Measurements from ENCODE around the gene GOLGA8F. TPM values are rescaled to one million over a fixed set of nuclear protein-coding genes. Genes with fewer than 3 reads are reported as not detected.

Gene GOLGA8F, protein sequence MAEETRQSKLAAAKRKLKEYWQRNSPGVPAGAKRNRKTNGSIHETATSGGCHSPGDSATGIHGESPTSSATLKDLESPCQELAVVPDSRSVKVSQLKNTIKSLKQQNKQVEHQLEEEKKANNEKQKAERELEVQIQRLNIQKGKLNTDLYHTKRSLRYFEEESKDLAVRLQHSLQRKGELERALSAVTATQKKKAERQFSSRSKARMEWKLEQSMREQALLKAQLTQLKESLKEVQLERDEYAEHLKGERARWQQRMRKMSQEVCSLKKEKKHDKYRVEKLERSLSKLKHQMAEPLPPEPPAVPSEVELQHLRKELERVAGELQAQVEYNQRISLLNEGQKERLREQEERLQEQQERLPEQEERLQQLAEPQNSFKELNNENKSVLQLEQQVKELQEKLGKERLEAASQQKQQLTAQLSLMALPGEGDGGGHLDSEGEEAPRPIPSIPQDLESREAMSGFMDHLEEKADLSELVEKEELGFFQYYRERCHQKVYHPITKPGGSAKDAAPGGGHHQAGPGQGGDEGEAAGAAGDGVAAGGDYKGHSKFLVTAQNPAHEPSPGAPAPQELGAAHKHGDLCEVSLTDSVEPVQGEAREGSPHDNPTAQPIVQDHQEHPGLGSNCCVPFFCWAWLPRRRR
- 0.04 TPM in 1 of 5 replicates, not detected in the others for total RNA-seq (2022; extraction: Qiagen RNA extraction)

DNA sequence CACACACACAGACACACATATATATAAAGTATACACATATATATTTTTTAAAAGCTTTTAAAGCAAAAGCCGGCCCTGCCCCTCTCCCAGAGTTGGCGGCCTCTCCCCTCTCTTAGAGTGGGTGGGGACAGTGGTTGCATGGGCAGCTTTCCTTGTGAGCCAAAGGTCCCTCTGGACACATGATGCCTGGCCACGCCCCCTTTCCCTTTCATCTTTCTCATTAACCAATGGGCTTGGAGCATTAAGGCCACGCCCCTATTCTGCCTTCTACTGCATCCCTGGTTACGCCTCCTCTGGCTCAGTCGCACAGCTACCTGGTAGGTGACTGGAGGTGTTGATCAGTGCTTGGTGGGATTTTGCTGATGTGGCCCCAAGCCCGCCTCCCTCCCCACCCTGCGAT lies at the start of gene GOLGA8F:
Gene GOLGA8F (plus strand): TSS at position 301 of the 400 bp plus-strand sequence. CDS start 98 bp downstream, at position 399.

DNA sequence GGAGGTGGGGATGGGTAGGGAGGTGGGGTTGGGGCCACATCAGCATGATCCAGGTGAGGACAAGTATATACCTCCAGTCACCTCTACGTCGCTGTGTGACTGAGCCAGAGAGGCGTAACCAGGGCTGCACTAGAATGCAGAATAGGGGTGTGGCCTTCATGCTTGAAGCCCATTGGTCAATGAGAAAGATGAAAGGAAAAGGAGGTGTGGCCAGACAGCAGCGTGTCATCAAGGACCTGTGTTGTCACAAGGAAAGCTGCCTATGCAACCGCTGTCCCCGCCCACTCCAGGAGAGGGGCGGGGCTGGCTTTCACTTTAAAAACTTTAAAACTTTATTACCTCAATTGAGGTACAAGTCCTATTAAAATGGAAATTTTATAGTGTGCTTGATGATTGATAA lies 20.5 kb upstream of the GOLGA8F start, which contains the start of gene GOLGA6L24:
Gene GOLGA6L24 (minus strand): TSS at position 101 of the 400 bp plus-strand sequence. CDS start 61 bp downstream, at position 40.

Other genes with a start within 250 kb of the GOLGA8F start
- 38.7 to 49.9 TPM (median 47.8 TPM) in 5 replicates for gene HERC2, start 56.5 kb upstream of the GOLGA8F start, total RNA-seq (2022; extraction: Qiagen RNA extraction)
- not detected in 5 replicates for gene GOLGA6L24, start 20.6 kb upstream of the GOLGA8F start, total RNA-seq (2022; extraction: Qiagen RNA extraction)
- gene GOLGA8G, start 154.3 kb downstream of the GOLGA8F start, total RNA-seq (2022; extraction: Qiagen RNA extraction): not detected in 5 replicates
- gene GOLGA6L25, start 174.9 kb downstream of the GOLGA8F start, total RNA-seq (2022; extraction: Qiagen RNA extraction): not detected in 5 replicates